Smooth muscle cell of the brain vasculature (primary cell): ENCODE measurements around the gene PPP1CB.

Experiments used
- DNase-seq: peaks from one replicate; pipeline ENCODE4 v3.0.0-alpha.2; 2012; ENCODE audit warnings: low read depth, low spot score

Gene PPP1CB

GRCh38 chr2:28745225-28745624, 6.4 kb upstream of the PPP1CB start:
- no peak for DNase-seq

GRCh38 chr2:28745876-28746275, 5.8 kb upstream of the PPP1CB start:
- DNase-seq = no peak

GRCh38 chr2:28746429-28747111, 5.1 kb upstream of the PPP1CB start:
- DNase-seq = no peak

GRCh38 chr2:28747714-28748113, 3.9 kb upstream of the PPP1CB start:
- DNase-seq = no peak

GRCh38 chr2:28748176-28748575, 3.5 kb upstream of the PPP1CB start:
- DNase-seq = no peak

- DNase-seq = no peak
These were observed 2.7 kb upstream of the PPP1CB start for GRCh38 chr2:28748941-28749340.

GRCh38 chr2:28749526-28749925, 2.1 kb upstream of the PPP1CB start:
- DNase-seq = no peak

- no peak for DNase-seq
These were observed 1.0 kb upstream of the PPP1CB start for GRCh38 chr2:28750316-28751251.

- DNase-seq = no peak
These were observed 463 bp downstream of the PPP1CB start for GRCh38 chr2:28751956-28752630.

GRCh38 chr2:28752631-28753376, 1.2 kb downstream of the PPP1CB start:
- DNase-seq = no peak

- no peak for DNase-seq
These were observed 2.7 kb downstream of the PPP1CB start for GRCh38 chr2:28754321-28754720.

GRCh38 chr2:28755421-28755820, 3.8 kb downstream of the PPP1CB start:
- peak; percentile 18 for DNase-seq

GRCh38 chr2:28758459-28758858, 6.8 kb downstream of the PPP1CB start:
- DNase-seq = no peak

GRCh38 chr2:28761420-28761819, 9.8 kb downstream of the PPP1CB start:
- no peak for DNase-seq

GRCh38 chr2:28764909-28765711, 13.5 kb downstream of the PPP1CB start:
- DNase-seq = no peak

GRCh38 chr2:28766070-28766469, 14.4 kb downstream of the PPP1CB start:
- DNase-seq = no peak

- no peak for DNase-seq
These were observed 15.7 kb downstream of the PPP1CB start for GRCh38 chr2:28767337-28767736.

GRCh38 chr2:28768422-28768821, 16.8 kb downstream of the PPP1CB start:
- DNase-seq = no peak

- no peak for DNase-seq
These were observed 17.3 kb downstream of the PPP1CB start for GRCh38 chr2:28768952-28769351.

- DNase-seq = no peak
These were observed 20.7 kb downstream of the PPP1CB start for GRCh38 chr2:28772351-28772750.

GRCh38 chr2:28776471-28776870, 24.8 kb downstream of the PPP1CB start:
- DNase-seq = no peak
